HFFc6 (cell line): ENCODE measurements around the gene WDR19. TPM values are rescaled to one million over a fixed set of nuclear protein-coding genes. Genes with fewer than 3 reads are reported as not detected.
A peak's percentile ranks its signal among the peaks of the same experiment; 100 is the strongest.
"Not testable (repeated sequence)": the region's sequence is repeated elsewhere in the genome, so short reads cannot be mapped to it uniquely, and the experiment has no call there.

Experiments used
- DNase-seq: peaks from one replicate; pipeline ENCODE4 v3.0.0-alpha.2; 2018
- H3K27ac Mint-ChIP-seq: 2 replicates; pipeline ENCODE4 v1.8.0; 2020; ENCODE audit warnings: mild to moderate bottlenecking, mixed read lengths
- H3K27me3 Mint-ChIP-seq: 2 replicates; pipeline ENCODE4 v1.8.0; 2021; ENCODE audit warnings: mild to moderate bottlenecking, moderate library complexity, mixed read lengths; ENCODE audit not compliant: insufficient read depth
- H3K36me3 Mint-ChIP-seq: 2 replicates; pipeline ENCODE4 v1.8.0; 2021; ENCODE audit warnings: low read depth, mixed read lengths
- H3K4me1 Mint-ChIP-seq: 2 replicates; pipeline ENCODE4 v1.8.0; 2020; ENCODE audit warnings: low read depth, mixed read lengths
- H3K4me3 Mint-ChIP-seq: 2 replicates; pipeline ENCODE4 v1.8.0; 2020; ENCODE audit warnings: mild to moderate bottlenecking, moderate library complexity, mixed read lengths
- H3K9me3 Mint-ChIP-seq: 2 replicates; pipeline ENCODE4 v1.8.0; 2020; ENCODE audit warnings: mild to moderate bottlenecking, mixed read lengths
- total RNA-seq, 6 experiments: library from RNA; stranded (reverse); fragmentation: NEBNext Ultra II Directional; extraction: Animal tissue kit (Norgen Biotek cat#: 25700); gene quantifications; 2 replicates in 1 of 6; 3 replicates in 5 of 6; pipeline ENCODE4 v1.2.3, GENCODE V29; 2021
- TF ChIP-seq, protein P1 (sequence below): fragments of 200-600 bp; sonication (generic); IDR thresholded peaks from 2 replicates; pipeline ENCODE4 v1.5.0; 2021; ENCODE audit warnings: antibody characterized with exemption, mild to moderate bottlenecking

The WDR19 gene
- total RNA-seq, 6 experiments from 2014 or later: 8.7 to 11.9 (median 10.0) TPM

DNA sequence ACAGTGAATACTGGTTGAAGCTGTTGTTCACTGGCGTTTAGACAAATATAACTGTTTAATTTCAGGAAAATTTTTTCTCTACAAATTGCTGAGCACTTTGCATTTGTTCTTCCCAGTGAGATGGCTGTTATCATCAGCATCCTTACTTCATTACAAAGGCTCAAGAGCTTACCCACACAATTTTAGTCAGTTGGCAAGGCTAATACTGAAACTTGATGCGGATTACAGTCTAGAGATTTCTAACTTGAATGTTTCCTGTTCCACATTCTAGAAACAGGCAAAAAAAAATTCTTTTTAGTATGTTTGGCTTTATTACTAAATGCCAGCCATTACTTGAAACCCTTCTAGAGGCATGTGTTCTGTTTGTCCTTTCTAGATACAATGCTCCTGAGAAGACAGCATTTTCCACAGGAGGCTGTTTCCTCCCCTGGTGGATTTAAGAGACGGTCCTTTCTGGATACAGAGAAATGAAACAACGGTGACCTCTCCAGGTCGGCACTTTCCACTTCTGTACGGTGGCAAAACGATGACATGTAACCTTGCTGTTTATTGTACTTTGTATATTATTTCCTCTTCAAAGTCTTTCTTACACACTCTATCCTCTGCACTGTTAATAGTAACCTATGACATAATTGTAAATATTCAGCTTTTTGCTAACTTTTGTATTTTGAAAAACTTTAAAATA lies 102.9 kb downstream of the WDR19 start:
- H3K4me1 Mint-ChIP-seq: no peaks in the 10 kb centered on the region
- TF ChIP-seq, protein P1, sequence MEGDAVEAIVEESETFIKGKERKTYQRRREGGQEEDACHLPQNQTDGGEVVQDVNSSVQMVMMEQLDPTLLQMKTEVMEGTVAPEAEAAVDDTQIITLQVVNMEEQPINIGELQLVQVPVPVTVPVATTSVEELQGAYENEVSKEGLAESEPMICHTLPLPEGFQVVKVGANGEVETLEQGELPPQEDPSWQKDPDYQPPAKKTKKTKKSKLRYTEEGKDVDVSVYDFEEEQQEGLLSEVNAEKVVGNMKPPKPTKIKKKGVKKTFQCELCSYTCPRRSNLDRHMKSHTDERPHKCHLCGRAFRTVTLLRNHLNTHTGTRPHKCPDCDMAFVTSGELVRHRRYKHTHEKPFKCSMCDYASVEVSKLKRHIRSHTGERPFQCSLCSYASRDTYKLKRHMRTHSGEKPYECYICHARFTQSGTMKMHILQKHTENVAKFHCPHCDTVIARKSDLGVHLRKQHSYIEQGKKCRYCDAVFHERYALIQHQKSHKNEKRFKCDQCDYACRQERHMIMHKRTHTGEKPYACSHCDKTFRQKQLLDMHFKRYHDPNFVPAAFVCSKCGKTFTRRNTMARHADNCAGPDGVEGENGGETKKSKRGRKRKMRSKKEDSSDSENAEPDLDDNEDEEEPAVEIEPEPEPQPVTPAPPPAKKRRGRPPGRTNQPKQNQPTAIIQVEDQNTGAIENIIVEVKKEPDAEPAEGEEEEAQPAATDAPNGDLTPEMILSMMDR: no peak
- H3K9me3 Mint-ChIP-seq: no peaks in the 10 kb centered on the region
- DNase-seq: no peak
- H3K27me3 Mint-ChIP-seq: no peaks in the 10 kb centered on the region
- H3K27ac Mint-ChIP-seq: no peak overlapping the region
- H3K4me3 Mint-ChIP-seq: no peak overlapping the region
- peaks cover 24% of the 10 kb centered on the region for H3K36me3 Mint-ChIP-seq

DNA sequence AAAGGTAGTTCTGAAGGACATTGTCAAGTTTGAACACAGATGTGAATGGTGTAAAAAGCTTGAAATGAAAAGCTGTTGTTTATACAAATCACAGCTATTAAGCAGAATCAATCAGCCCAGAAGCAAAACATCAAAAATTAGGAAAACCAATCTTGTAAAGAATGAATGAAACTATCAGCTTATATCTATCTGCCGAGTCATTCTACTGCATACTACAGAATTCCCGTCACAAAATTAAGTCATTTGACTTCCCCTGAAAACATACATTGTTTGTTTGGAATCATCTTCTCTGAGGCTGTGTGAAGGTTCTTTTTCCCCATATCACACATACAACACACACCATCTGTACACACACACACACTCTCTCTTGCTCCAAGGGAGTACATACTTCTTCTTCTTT lies 103.5 kb downstream of the WDR19 start:
- Mint-ChIP-seq H3K36me3 (peaks cover 26% of the 10 kb centered on the region), H3K4me3 (no peak overlapping the region)
- no peak for DNase-seq

DNA sequence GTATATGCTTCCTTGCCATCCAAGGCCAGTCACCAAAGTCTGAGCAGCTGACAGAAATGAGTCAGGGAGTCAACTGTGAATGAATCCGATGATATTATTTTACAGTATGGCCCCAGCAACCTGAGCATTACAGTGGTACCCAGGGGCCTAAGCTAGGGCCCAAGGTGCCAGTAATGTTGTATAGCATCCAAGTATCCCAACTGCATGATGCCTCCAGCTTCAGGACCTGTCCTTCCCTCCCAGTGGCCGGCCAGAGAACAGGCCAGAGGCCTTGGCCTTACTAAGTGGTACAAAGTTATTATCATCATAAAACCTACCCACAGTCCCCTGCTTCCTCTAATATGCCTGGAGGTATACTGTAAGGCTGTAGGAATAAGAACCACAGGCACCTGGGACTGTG lies 103.9 kb downstream of the WDR19 start:
- no peaks in the 10 kb centered on the region for H3K4me1 Mint-ChIP-seq
- H3K36me3 Mint-ChIP-seq: peaks cover 30% of the 10 kb centered on the region
- H3K27ac Mint-ChIP-seq: 0 out of 2 replicates have a peak overlapping the region, but pooled peaks have one; percentile 2
- H3K4me3 Mint-ChIP-seq: no peak overlapping the region
- DNase-seq: no peak
- no peaks in the 10 kb centered on the region for H3K27me3 Mint-ChIP-seq
- TF ChIP-seq, protein P1: no peak
- no peaks in the 10 kb centered on the region for H3K9me3 Mint-ChIP-seq

More for the DNA sequence above, 103.5 kb downstream of the WDR19 start:
- H3K27ac Mint-ChIP-seq: 0 out of 2 replicates have a peak overlapping the region, but pooled peaks have one; percentile 2
- H3K27me3 Mint-ChIP-seq: no peaks in the 10 kb centered on the region
- TF ChIP-seq, protein P1: no peak
- no peaks in the 10 kb centered on the region for H3K4me1 Mint-ChIP-seq
- no peaks in the 10 kb centered on the region for H3K9me3 Mint-ChIP-seq

DNA sequence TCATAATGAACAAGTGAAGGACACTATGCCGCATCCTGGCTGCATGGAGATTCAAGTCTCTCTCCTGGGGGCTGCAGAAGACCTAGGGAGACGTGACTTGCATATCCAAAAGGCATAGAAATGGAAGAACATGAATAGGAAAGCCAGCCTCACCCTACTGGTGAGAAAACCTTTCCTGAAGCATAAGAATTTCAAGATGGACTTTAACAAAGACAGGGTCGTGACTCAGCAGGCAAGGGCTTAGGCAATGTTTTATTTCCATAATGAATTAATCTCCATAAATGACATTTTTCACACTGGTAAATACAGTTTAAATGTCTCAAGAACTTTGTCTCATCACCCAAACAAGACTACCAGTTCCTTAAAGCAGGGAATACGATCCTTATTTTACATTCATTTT lies 104.9 kb downstream of the WDR19 start:
- no peak overlapping the region for H3K4me3 Mint-ChIP-seq
- TF ChIP-seq, protein P1: no peak
- no peak overlapping the region for H3K27ac Mint-ChIP-seq
- H3K4me1 Mint-ChIP-seq: no peaks in the 10 kb centered on the region
- H3K27me3 Mint-ChIP-seq: no peaks in the 10 kb centered on the region
- H3K9me3 Mint-ChIP-seq: no peaks in the 10 kb centered on the region
- DNase-seq: no peak
- peaks cover 34% of the 10 kb centered on the region for H3K36me3 Mint-ChIP-seq

DNA sequence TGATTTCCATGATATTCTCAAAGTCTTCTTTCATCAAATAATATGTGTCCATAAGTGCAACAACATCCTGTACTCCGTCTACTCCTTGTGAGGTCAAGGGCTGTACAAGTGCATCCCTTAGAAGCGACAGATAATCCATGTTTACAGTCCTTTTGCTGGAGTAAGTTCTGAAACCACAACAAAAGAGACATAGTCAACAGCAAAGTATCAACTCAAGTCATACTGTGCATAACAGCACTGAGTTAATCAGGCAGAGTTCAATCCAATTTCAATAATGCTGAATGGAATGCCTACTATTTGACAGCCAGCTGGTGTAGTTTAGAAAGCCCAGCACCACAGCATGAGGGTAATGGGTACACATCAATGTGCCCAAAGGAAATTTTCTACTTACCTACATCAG lies 109.4 kb downstream of the WDR19 start:
- Mint-ChIP-seq H3K27ac (no peak overlapping the region), H3K4me1 (no peaks in the 10 kb centered on the region), H3K27me3 (peaks cover 2% of the 10 kb centered on the region; the same call in 1 of the 2 replicates), H3K36me3 (peaks cover 49% of the 10 kb centered on the region), H3K4me3 (no peak overlapping the region), H3K9me3 (no peaks in the 10 kb centered on the region)
- TF ChIP-seq, protein P1: no peak
- DNase-seq: no peak

DNA sequence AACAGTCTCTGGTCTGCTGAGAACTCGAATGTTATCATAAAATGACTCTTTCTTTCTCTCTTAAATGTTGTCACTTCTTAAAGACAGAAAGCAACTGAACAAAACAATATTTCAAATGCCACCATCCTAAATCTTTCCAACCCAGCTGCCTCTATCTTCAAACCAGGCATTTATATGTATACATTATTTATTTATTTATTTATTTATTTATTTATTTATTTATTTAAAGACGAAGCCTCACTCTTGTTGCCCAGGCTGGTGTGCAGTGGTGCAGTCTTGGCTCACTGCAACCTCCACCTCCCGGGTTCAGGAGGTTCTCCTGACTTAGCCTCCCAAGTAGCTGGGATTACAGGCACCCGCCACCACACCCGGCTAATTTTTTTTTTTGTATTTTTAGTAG lies 110.1 kb downstream of the WDR19 start:
- H3K4me3 Mint-ChIP-seq, H3K9me3 Mint-ChIP-seq, DNase-seq, H3K27ac Mint-ChIP-seq, H3K4me1 Mint-ChIP-seq, H3K27me3 Mint-ChIP-seq: not testable (repeated sequence)
- peaks cover 45% of the 10 kb centered on the region for H3K36me3 Mint-ChIP-seq
